GM12875 (cell line): ENCODE measurements around the gene COL5A1.

Source experiments
- H3K4me3 ChIP-seq: one replicate; pipeline ENCODE4 v1.5.1; 2011; ENCODE audit warnings: low read depth, low read length, control low read depth
- TF ChIP-seq, protein P1 (sequence below): IDR thresholded peaks from 2 replicates; pipeline ENCODE4 v1.5.1; 2011; ENCODE audit warnings: low read depth, mild to moderate bottlenecking, control low read depth, inconsistent platforms, low read length, moderate library complexity, borderline replicate concordance; ENCODE audit not compliant: insufficient read depth

The COL5A1 gene

DNA sequence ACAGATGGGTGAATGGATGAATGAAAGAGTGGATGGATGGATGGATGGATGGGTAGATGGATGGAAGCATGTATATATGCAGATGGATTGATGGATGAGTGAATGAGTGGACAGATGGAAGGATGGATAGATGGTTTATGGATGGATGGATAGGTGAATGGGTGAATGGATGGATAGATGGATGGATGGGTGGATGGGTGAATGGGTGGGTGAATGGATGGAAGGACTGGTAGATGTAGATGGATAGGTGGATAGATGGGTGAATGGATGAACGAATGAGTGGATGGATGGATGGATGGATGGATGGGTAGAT is 85.1 kb downstream of the COL5A1 start:
- TF ChIP-seq, protein P1, sequence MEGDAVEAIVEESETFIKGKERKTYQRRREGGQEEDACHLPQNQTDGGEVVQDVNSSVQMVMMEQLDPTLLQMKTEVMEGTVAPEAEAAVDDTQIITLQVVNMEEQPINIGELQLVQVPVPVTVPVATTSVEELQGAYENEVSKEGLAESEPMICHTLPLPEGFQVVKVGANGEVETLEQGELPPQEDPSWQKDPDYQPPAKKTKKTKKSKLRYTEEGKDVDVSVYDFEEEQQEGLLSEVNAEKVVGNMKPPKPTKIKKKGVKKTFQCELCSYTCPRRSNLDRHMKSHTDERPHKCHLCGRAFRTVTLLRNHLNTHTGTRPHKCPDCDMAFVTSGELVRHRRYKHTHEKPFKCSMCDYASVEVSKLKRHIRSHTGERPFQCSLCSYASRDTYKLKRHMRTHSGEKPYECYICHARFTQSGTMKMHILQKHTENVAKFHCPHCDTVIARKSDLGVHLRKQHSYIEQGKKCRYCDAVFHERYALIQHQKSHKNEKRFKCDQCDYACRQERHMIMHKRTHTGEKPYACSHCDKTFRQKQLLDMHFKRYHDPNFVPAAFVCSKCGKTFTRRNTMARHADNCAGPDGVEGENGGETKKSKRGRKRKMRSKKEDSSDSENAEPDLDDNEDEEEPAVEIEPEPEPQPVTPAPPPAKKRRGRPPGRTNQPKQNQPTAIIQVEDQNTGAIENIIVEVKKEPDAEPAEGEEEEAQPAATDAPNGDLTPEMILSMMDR = no peak
- H3K4me3 ChIP-seq = no peak overlapping the region

DNA sequence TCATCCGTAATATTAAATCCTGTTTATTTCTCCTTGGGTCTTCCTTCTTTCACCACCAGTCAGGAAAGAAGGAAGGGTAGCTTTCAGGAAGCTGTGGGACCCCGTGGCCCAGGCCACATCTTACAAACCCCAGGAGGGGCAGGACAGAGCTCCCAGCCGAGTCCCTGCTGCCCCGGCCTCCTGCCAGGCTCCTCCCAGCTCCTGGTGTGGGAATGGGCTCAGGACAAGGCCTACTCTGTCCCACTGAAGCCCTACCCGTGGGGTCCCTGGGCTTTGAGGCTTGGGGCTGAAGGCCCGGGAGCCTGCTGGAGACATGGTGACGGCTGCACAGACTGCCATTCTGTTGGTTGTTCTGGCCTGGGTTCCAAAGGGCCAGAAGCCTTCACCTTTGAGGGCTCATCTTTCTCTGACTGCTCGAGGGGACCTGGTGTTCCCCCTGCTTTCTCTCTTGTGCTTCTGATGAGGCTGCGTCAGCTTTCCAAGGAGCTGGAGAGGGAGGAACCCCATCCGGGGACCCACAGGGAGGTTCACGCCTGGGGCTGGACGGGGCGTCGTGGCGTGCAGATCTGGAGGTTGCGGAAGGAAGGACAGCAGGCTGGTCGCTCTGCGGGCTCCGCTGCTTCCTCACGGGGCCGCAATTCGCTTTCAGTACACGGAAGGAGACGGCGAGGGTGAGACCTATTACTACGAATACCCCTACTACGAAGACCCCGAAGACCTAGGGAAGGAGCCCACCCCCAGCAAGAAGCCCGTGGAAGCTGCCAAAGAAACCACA is 86.6 kb downstream of the COL5A1 start:
- TF ChIP-seq, protein P1 = no peak
- no peak overlapping the region for H3K4me3 ChIP-seq

DNA sequence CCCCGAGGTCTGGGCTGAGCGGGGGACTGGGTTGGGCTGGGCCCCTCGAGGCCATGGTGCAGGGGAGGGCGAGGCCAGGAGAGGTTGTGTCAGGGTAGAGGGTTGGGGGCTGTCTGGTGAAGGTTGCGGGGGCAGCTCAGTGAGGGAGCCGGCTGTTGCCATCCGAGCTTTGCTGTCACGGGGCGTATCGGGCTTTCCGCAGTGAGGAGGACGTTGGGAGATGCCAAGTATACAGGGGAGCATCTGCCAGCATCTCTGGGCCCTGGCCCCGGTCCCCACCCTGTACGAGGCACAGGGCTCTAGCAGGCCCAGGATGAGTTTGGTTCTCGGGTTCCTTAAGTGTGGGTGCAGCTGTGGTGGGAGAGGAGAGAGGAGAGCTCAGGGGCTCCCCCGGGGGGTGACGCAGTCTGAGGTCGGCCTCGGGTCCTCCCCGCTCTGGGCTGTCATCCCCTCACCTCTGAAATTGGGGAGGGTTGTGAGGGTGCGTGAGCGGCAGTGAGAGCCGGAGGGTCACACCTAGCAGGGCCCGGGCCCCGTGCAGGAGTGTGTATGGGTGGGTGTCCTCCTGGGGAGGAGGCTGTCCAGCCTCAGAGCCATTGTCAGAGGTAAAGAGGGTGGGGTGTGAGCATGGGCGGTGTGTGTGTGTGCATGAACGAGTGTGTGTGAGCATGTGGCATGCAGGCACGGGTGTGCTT is 87.3 kb downstream of the COL5A1 start:
- TF ChIP-seq, protein P1 = no peak
- H3K4me3 ChIP-seq = no peak overlapping the region

DNA sequence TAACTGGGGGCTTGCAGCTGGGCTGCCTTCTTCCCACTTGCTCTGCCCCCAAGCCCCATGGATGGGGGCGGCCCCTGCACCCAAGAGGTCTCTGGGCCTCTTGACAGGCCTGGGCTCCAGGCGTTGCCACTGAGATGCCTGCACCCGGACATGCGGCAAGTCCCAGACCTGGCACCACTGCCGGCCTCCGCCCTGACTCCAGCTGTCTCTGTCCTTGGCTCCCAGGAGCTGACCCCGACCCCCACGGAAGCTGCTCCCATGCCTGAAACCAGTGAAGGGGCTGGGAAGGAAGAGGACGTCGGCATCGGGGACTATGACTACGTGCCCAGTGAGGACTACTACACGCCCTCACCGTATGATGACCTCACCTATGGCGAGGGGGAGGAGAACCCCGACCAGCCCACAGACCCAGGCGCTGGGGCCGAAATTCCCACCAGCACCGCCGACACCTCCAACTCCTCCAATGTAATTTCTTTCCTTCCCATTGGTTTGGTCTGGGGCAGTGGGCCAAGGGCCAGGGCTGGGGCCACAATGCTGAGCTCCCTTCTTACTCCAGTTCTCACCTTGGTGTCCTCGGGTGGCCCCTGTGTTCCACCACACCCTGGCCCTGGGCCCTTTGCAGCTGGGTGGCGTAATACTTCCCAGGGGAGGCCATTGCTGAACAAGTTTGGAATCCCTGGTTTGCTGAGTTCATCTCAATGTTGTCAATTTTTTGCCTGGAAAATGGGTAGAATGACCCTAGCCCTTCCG is 88.6 kb downstream of the COL5A1 start:
- TF ChIP-seq, protein P1 = no peak
- H3K4me3 ChIP-seq = no peak overlapping the region

DNA sequence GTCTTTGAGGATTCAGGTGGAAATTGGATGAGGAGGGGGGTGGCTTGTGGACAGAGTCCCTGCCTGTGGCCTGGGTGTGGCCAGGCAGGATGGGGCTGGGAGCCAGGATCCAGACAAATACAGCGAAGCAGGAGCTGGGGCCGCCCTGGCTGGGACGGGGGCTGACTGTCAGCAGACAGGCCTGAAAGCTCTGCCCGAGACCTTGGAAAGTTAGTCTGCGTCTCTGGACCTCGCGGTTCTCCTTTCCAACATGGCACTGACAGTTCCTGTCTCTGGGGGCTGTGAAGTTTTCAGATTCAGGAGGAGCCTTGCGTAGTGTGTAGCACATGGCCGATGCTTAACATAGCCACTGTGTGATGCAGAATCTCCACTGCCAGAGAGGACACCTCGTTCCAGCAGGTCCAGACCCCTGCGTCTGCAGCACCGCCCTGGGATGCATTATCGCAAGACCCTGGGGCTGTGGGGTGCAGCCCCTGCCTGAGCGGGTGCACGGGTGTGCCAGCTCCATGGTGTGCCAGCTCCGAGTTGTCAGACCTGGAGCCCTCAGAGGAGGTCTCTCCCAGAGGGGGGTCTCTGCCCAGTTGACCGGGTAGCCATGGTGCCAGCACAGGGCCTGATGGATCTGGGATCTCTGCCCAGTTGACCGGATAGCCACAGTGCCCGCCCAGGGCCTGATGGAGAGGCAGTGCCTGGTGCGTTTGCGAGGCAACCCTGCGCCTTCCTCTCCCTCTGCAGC is 89.3 kb downstream of the COL5A1 start:
- H3K4me3 ChIP-seq = no peak overlapping the region
- TF ChIP-seq, protein P1 = no peak

DNA sequence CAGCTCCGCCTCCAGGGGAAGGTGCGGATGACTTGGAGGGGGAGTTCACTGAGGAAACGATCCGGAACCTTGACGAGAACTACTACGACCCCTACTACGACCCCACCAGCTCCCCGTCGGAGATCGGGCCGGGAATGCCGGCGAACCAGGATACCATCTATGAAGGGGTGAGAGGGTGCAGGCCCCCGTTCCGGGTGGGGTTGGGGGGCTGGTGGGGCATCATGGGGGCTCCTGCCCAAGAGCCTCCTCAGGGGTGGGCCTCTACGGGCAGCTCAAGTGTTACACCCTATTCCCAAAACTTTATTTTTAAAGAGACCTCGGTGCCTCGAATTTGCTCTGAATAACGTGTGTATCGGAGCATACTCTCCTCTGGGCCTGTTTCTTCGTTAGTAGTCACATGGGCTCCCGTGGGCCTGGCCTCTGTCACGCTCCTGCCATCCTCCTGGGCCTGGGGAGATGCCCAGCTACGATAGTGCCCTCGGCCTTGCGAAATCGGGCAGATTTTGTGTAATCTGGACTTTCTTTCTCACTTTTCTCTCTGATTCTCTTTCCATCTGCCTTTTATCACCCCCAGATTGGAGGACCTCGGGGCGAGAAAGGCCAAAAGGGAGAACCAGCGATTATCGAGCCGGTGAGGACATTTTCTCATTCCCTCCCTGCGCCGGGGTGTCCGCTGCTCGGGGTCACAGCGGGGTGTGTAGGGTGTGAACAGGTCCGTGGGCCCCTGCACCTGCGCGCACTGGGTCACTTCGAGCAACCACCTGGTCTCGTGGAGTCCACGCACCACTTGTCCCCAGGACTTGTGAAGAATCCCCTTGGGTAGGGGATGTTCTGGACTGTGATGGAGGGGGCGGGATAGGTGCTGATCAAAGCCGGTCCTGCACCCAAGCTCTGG is 90.1 kb downstream of the COL5A1 start:
- TF ChIP-seq, protein P1 = no peak

More for the DNA sequence above, 90.1 kb downstream of the COL5A1 start:
- H3K4me3 ChIP-seq = no peak overlapping the region
